ENCODE measurements around the gene ABCD2. TPM values are rescaled to one million over a fixed set of nuclear protein-coding genes. Genes with fewer than 3 reads are reported as not detected.
"Not testable (repeated sequence)": the region's sequence is repeated elsewhere in the genome, so short reads cannot be mapped to it uniquely, and the experiment has no call there.

Gene ABCD2
- total RNA-seq, 1 donor from 2014 or later, result 7.0 TPM

DNA sequence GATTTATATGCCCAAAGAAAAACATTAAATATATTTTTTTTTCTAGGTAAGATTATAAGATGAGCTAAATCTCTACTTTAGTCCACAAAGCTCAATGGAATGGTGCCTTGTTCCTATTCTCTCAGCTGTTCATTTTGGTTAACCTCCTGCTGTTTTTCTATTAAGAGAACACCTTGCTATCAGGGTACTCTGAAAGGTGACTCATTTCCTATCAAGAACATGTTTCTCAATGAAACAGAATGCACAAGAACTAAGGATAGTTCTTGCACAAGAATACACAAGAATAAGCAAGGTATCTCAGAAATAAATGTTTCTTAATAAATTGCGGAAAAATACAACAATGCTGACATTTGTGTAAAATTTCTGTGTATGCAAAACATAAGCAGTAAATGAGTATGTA is 14.1 kb downstream of the ABCD2 start:
- peaks cover 49% of the 10 kb centered on the region for H3K36me3 Mint-ChIP-seq (ENCODE audit: low read depth)
- H3K4me1 Mint-ChIP-seq, result peaks cover 33% of the 10 kb centered on the region
- intact Hi-C loops (cut with micrococcal nuclease), result loop anchor here (2.0 kb wide), 1 partner anchor 13 kb away; the partner anchor contains the start of gene ABCD2
- H3K27me3 Mint-ChIP-seq, result no peaks in the 10 kb centered on the region
- H3K9me3 Mint-ChIP-seq, result no peaks in the 10 kb centered on the region
- H3K27ac Mint-ChIP-seq, result peak overlapping the region; percentile 20
- H3K4me3 Mint-ChIP-seq, result no peak overlapping the region
- DNase-seq, result no peak

DNA sequence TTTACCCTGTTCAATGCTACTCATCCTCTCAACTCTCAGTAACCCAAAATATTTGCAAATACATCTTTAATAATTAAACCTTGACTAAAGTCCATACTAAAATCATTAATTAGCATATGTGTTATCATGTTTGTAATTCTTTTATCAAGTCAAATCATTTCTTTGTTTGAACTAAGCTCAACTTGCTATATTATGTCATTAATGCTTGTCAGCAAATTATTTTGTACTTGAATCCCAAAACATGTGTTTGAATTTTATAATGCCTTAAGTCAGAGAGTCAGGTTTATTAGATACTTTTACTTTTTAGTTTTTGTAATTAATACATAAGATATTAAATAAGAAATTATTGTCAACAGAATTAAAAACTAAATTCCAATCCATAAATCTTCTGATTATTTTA is 16.5 kb downstream of the ABCD2 start:
- Mint-ChIP-seq H3K4me3 (no peak overlapping the region), H3K36me3 (ENCODE audit: low read depth) (peaks cover 39% of the 10 kb centered on the region), H3K9me3 (no peaks in the 10 kb centered on the region), H3K27ac (no peak overlapping the region), H3K27me3 (no peaks in the 10 kb centered on the region), H3K4me1 (peaks cover 26% of the 10 kb centered on the region)
- intact Hi-C loops (cut with micrococcal nuclease), result no loop called here
- DNase-seq, result no peak

DNA sequence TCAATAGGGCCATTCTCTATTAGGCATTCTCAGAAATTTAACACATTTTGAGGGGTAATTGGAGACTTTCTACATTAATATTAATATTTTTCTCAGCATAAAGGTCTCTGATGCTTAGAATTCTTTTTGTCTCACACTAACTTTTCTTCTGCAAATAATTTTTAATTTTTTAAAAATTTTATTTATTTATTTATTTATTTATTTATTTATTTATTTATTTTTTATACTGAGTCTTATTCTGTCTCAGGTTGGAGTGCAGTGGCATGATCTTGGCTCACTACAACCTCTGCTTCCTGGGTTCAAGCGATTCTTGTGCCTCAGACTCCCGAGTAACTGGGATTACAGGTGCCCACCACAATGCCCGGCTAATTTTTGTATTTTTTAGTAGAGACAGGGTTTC is 17.7 kb downstream of the ABCD2 start:
- H3K36me3 Mint-ChIP-seq (ENCODE audit: low read depth), result peaks cover 41% of the 10 kb centered on the region
- H3K27me3 Mint-ChIP-seq; intact Hi-C loops (cut with micrococcal nuclease); H3K27ac Mint-ChIP-seq; H3K9me3 Mint-ChIP-seq; DNase-seq; H3K4me3 Mint-ChIP-seq: not testable (repeated sequence)
- peaks cover 26% of the 10 kb centered on the region for H3K4me1 Mint-ChIP-seq

DNA sequence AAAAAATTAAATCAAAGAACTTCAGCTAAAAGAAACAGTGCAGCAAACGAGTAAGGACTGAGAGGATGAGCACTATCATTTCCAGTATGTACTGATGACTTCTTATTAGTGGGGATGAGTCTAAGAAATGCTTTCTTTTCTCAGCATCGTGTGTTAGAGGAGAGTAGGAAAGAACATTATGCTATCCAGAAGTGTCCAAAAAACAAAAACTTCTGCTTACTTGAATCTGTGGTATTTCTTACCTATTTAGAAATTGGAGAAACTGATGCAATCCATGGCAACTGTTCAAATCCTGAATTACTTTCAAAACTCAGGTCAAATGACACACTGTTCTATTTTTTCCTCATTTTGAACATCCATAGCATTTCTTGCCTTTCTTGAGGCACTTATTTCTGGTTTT is 23.7 kb downstream of the ABCD2 start:
- Mint-ChIP-seq H3K27me3 (no peaks in the 10 kb centered on the region), H3K9me3 (no peaks in the 10 kb centered on the region), H3K27ac (no peak overlapping the region), H3K36me3 (ENCODE audit: low read depth) (peaks cover 40% of the 10 kb centered on the region), H3K4me1 (peaks cover 18% of the 10 kb centered on the region), H3K4me3 (no peak overlapping the region)
- intact Hi-C loops (cut with micrococcal nuclease), result no loop called here
- DNase-seq, result no peak

DNA sequence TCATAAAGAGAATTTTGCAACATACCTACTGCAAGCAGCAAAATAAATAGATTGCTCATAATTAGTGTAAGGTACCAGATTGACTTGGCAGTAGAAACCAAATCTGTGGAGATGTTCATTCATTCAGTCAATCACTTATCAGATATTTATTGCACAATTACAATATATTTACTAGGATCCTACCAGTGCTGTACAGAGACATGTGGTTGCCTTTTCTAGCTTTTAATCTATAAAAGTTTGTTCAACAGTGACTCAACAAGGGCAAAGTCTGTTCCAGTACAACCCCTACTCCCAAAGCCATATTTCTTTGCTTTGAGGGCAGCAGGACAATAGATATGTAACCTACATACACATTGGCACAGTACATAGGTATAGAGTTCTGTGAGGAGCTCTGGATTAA is 27.3 kb downstream of the ABCD2 start:
- intact Hi-C loops (cut with micrococcal nuclease), result no loop called here
- DNase-seq, result no peak

DNA sequence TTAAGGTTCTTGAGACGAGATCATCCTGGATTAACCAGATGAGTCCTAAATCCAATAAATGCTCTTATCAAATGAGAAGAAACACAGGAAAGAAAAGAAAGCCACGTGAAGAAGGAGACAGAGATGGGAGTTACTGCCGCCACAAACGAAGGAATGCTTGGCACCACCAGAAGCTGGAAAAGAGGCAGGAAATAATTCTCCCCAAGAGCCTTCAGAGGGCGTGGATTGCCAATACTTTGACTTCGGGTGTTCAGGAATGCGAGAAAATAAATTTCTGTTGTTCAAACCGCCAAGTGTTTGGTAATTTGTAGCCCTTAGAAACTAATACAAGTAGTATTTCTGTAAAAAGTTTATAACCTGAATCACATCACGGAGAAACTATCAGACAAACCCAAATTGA is 31.3 kb downstream of the ABCD2 start:
- H3K27me3 Mint-ChIP-seq, result no peaks in the 10 kb centered on the region
- H3K36me3 Mint-ChIP-seq (ENCODE audit: low read depth), result peaks cover 51% of the 10 kb centered on the region
- H3K9me3 Mint-ChIP-seq, result no peaks in the 10 kb centered on the region
- DNase-seq, result no peak
- peak overlapping the region; percentile 9 for H3K27ac Mint-ChIP-seq
- H3K4me3 Mint-ChIP-seq, result no peak overlapping the region
- H3K4me1 Mint-ChIP-seq, result peaks cover 14% of the 10 kb centered on the region
- intact Hi-C loops (cut with micrococcal nuclease), result loop anchor here (5.0 to 10.0 kb wide), 2 partner anchors 404 to 516 kb away; partner anchors contain the start of gene SLC2A13

More for the DNA sequence above, 27.3 kb downstream of the ABCD2 start:
- Mint-ChIP-seq H3K27ac (no peak overlapping the region), H3K4me3 (no peak overlapping the region), H3K36me3 (ENCODE audit: low read depth) (peaks cover 40% of the 10 kb centered on the region), H3K4me1 (peaks cover 19% of the 10 kb centered on the region), H3K9me3 (no peaks in the 10 kb centered on the region), H3K27me3 (no peaks in the 10 kb centered on the region)

DNA sequence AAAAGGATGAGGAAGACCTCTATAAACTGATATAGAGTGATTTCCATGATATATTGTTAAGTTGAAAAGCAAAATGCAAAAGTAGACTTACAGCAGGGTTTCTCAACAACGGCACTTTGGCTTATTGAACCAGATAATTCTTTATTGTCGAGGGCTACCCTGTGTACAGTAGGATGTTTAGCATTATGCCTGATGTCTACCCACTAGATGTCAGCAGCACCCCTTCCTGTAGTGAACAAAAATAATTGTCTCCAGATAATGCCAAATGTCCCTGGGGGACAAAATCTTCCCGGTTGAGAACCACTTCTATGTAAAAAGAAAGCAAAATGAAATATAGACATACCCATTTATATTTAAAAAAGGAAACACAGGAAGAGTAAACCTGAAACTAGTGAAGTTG is 32.4 kb downstream of the ABCD2 start:
- Mint-ChIP-seq H3K36me3 (ENCODE audit: low read depth) (peaks cover 47% of the 10 kb centered on the region), H3K4me1 (peaks cover 12% of the 10 kb centered on the region), H3K27ac (no peak overlapping the region), H3K27me3 (no peaks in the 10 kb centered on the region), H3K9me3 (no peaks in the 10 kb centered on the region), H3K4me3 (no peak overlapping the region)
- intact Hi-C loops (cut with micrococcal nuclease), result loop anchor here (1.0 to 10.0 kb wide), 3 partner anchors 105 to 518 kb away; partner anchors contain the start of gene SLC2A13
- DNase-seq, result peak; percentile 66

DNA sequence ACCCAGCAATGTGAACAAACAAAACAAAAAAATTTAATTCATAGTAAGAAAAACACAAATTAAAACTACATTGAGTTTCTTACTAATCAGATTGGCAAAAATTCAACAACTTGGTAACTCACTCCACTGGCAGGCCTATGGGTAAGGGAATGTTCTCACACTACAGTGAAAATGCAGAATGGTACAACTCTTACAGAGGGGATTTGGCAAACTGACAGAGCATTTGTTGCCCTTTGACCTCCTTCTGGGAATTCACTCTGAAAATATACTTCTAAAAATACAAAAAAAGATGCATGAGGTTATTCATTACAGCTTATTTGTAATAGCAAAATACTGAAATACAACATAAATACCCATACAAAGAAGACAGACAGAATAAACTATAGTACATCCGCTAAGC is 32.8 kb downstream of the ABCD2 start:
- Mint-ChIP-seq H3K27me3 (no peaks in the 10 kb centered on the region), H3K27ac (no peak overlapping the region), H3K4me1 (peaks cover 9% of the 10 kb centered on the region), H3K4me3 (no peak overlapping the region), H3K36me3 (ENCODE audit: low read depth) (peaks cover 47% of the 10 kb centered on the region), H3K9me3 (no peaks in the 10 kb centered on the region)
- intact Hi-C loops (cut with micrococcal nuclease), result loop anchor here (1.0 to 10.0 kb wide), 3 partner anchors 105 to 518 kb away; partner anchors contain the start of gene SLC2A13
- no peak for DNase-seq

DNA sequence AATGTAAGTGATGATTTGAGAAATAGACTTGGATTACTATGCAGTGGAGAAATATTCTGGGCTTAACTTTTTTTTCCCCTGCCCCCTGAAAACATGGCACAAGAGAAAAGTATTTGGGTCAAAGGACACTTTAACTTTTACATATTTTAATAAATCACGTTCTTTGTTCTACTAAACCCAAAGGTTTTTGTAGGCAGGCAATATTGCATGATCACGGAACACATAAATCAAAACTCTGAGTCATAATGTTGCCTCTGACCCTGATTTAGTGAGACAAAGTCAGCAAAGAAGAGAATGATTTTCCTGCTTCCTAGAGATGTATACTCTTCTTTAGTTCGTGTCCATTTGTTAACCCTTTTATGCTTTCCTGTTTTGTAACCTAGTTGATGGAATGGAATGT is 38.0 kb downstream of the ABCD2 start:
- Mint-ChIP-seq H3K36me3 (ENCODE audit: low read depth) (peaks cover 58% of the 10 kb centered on the region), H3K4me1 (peaks cover 2% of the 10 kb centered on the region), H3K27me3 (no peaks in the 10 kb centered on the region), H3K27ac (no peak overlapping the region), H3K4me3 (no peak overlapping the region), H3K9me3 (no peaks in the 10 kb centered on the region)
- intact Hi-C loops (cut with micrococcal nuclease), result loop anchor here (10.0 kb wide), 1 partner anchor 523 kb away; the partner anchor contains the start of gene SLC2A13
- no peak for DNase-seq

DNA sequence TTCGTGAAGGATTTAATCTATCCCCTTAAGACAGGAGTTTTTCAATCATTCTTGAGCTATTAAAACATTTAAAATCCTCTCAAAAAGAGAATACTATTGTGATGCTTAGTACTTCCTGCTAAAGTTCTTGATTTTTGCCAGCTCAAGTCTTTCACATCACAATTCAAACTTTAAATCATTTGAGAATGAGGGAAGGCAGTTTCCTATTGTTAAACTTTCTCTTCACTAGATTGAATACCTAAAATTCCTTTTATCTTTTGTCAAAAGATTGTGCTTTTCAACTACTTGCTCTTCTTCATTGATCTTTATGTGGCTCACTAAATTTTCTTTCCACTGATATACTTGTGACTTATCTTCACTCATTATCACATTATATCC is 44.1 kb downstream of the ABCD2 start:
- Mint-ChIP-seq H3K27ac (peak overlapping the region; percentile 0), H3K27me3 (no peaks in the 10 kb centered on the region), H3K4me1 (peaks cover 7% of the 10 kb centered on the region), H3K36me3 (ENCODE audit: low read depth) (peaks cover 70% of the 10 kb centered on the region), H3K4me3 (no peak overlapping the region), H3K9me3 (peaks cover 6% of the 10 kb centered on the region)
- intact Hi-C loops (cut with micrococcal nuclease), result no loop called here
- no peak for DNase-seq

DNA sequence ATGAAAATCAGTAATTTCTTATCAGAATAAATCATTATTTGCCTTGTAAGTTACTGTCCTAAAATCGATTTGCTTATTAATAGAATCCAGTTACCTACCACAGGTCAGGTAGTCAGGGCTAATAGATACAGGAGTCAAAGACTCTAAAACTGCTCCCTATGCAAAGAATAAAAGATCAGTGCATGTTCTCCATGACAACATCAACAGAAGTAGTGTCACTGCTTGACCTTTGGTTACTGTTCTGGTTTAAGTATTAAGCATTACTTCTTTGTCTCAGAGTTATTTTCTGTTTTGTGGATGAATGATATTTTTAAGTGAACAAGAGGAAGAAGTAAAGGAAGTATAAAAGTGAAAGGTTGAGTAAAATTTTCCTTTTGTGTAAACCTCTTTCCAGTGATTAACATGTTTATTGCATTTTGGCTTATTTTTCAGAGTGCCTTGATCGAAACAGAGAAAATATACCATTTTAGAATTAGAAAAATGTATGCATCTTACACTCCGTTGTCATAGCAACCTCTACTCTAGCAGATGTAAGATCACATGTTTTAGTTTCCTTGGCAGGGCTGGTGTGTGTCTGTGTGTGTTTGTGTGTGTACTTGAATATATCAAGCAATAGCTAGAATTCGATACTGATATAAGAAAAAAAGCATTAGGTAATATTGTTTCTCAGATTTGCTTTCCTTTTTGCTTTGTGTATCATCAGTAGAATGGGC is 44.7 kb downstream of the ABCD2 start:
- Mint-ChIP-seq H3K27ac (peak overlapping the region; percentile 0), H3K4me3 (no peak overlapping the region), H3K4me1 (peaks cover 7% of the 10 kb centered on the region), H3K36me3 (ENCODE audit: low read depth) (peaks cover 72% of the 10 kb centered on the region), H3K27me3 (no peaks in the 10 kb centered on the region), H3K9me3 (peaks cover 9% of the 10 kb centered on the region)
- no peak for DNase-seq
- intact Hi-C loops (cut with micrococcal nuclease), result no loop called here

DNA sequence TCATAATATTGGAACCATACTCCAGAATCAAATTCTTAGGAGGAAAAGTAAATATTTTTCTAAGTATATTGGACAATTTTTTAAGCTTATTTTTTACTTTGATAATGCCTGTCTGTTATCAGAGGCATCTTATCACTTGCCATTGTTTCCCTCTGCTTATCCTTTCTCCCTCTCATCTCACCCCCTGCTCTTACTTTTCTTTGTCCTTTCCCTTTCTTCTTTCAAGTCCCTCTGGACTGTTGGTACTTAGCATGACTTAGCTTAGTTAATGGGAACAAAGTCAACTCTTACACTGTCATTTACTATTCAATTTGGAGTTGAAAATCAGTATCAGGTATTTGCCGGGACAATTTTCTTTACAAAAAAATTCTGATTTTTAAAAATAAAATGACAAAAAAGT is 45.2 kb downstream of the ABCD2 start:
- H3K4me1 Mint-ChIP-seq, result peaks cover 7% of the 10 kb centered on the region
- H3K4me3 Mint-ChIP-seq, result no peak overlapping the region
- H3K27ac Mint-ChIP-seq, result peak overlapping the region; percentile 27
- H3K27me3 Mint-ChIP-seq, result no peaks in the 10 kb centered on the region
- H3K36me3 Mint-ChIP-seq (ENCODE audit: low read depth), result peaks cover 73% of the 10 kb centered on the region
- intact Hi-C loops (cut with micrococcal nuclease), result no loop called here
- no peak for DNase-seq
- peaks cover 13% of the 10 kb centered on the region for H3K9me3 Mint-ChIP-seq

DNA sequence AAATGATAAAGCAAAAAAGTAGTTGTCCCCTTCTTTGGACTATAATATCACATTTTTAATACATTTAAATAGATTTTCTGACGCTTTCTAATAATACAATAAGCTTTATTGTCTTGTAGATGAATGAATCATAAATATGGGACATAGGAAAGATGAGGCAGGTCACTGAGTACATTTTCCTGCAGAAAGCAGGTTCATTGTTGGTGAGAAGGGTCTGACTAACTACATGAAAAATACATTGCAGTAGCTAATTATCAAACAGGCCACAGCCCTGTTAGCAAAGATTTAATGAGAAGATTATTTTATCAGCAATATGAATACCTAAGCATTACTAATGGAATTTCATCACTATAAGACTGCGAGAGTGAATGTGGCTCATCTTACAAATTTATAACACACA is 45.6 kb downstream of the ABCD2 start:
- H3K36me3 Mint-ChIP-seq (ENCODE audit: low read depth), result peaks cover 73% of the 10 kb centered on the region
- intact Hi-C loops (cut with micrococcal nuclease), result no loop called here
- H3K4me3 Mint-ChIP-seq, result no peak overlapping the region
- H3K27me3 Mint-ChIP-seq, result no peaks in the 10 kb centered on the region
- H3K4me1 Mint-ChIP-seq, result peaks cover 7% of the 10 kb centered on the region
- no peak overlapping the region for H3K27ac Mint-ChIP-seq
- H3K9me3 Mint-ChIP-seq, result peaks cover 13% of the 10 kb centered on the region
- no peak for DNase-seq

DNA sequence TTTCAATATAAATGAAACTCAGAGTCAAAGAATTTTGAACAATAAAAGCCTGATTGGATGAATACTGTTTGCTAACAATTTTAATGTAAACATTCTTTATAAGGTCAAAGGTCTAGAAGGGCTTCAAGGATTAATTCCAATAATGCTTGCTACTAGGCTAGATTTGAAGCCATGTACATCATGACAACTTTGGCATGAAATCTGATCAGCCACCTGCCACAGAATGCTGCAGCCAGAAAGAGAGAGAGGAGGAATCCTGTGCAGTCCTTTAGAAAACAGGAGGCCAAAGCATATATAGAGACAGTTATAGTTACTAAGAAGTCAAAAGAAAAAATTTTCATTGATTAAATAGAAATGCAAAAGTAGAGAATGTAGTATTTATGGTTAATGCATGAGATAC is 47.1 kb downstream of the ABCD2 start:
- Mint-ChIP-seq H3K4me3 (no peak overlapping the region), H3K27me3 (no peaks in the 10 kb centered on the region), H3K27ac (no peak overlapping the region), H3K36me3 (ENCODE audit: low read depth) (peaks cover 79% of the 10 kb centered on the region), H3K9me3 (peaks cover 18% of the 10 kb centered on the region), H3K4me1 (peaks cover 7% of the 10 kb centered on the region)
- no peak for DNase-seq
- intact Hi-C loops (cut with micrococcal nuclease), result no loop called here

DNA sequence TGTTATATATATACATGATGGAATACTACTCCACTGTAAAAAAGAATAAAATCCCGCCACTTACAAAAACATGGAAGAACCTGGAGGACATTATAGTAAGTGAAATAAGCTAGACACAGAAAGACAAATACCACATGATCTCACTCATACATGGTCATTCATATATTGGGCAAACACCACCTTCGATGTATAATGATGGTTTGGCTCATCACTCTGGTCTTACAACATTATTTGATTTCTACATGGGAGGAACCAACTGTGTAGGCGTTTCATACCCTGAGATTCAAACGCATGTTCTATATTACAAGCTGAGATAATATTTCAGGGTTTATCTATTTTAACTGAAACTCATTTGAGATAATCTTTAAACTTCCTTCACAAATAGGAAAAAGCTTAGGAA is 48.3 kb downstream of the ABCD2 start:
- no peaks in the 10 kb centered on the region for H3K27me3 Mint-ChIP-seq
- H3K4me1 Mint-ChIP-seq, result peaks cover 7% of the 10 kb centered on the region
- no peak for DNase-seq
- no peak overlapping the region for H3K4me3 Mint-ChIP-seq
- H3K27ac Mint-ChIP-seq, result no peak overlapping the region
- H3K9me3 Mint-ChIP-seq, result peaks cover 25% of the 10 kb centered on the region
- intact Hi-C loops (cut with micrococcal nuclease), result no loop called here
- peaks cover 84% of the 10 kb centered on the region for H3K36me3 Mint-ChIP-seq (ENCODE audit: low read depth)

Measured in activated CD4-positive, alpha-beta T cell treated with anti-CD3 and anti-CD28 coated beads, Interleukin-2, amount 10 ng/mL, durations not matched to agents 24 days and 14 days (primary cell).